Choroid plexus epithelial cell (primary cell): ENCODE results near the gene LSP1.

Experiments used
- DNase-seq: peaks from one replicate; pipeline ENCODE4 v3.0.0-alpha.2; 2010; ENCODE audit warnings: low read depth
- H3K4me3 ChIP-seq: 2 replicates; pipeline ENCODE4 v1.5.1; 2011; ENCODE audit warnings: low read depth, mild to moderate bottlenecking, control low read depth, low read length, moderate library complexity
- CTCF ChIP-seq: conservative IDR thresholded peaks from 2 replicates; pipeline ENCODE4 v1.5.1; 2011; ENCODE audit warnings: low read depth, mild to moderate bottlenecking, control low read depth, inconsistent platforms, low read length, moderate library complexity

Gene LSP1

GRCh38 chr11:1913271-1914060 is 60.6 kb downstream of the LSP1 start:
- TF ChIP-seq CTCF: no peak
- H3K4me3 ChIP-seq: no peak overlapping the region

GRCh38 chr11:1915795-1916131 is 62.9 kb downstream of the LSP1 start:
- no peak for DNase-seq
- H3K4me3 ChIP-seq: no peak overlapping the region
- TF ChIP-seq CTCF: no peak

More at GRCh38 chr11:1913271-1914060, 60.6 kb downstream of the LSP1 start:
- DNase-seq: no peak

- H3K4me3 ChIP-seq: no peak overlapping the region
- TF ChIP-seq CTCF: no peak
- DNase-seq: no peak
Measured at GRCh38 chr11:1916132-1916985, 63.5 kb downstream of the LSP1 start.

GRCh38 chr11:1916986-1917522 is 64.2 kb downstream of the LSP1 start:
- no peak for TF ChIP-seq CTCF
- DNase-seq: no peak

GRCh38 chr11:1917523-1918435 is 64.9 kb downstream of the LSP1 start:
- no peak for DNase-seq
- peak; percentile 39 for TF ChIP-seq CTCF
- H3K4me3 ChIP-seq: no peak overlapping the region

More at GRCh38 chr11:1916986-1917522, 64.2 kb downstream of the LSP1 start:
- no peak overlapping the region for H3K4me3 ChIP-seq

GRCh38 chr11:1918436-1919315 is 65.8 kb downstream of the LSP1 start:
- TF ChIP-seq CTCF: no peak
- no peak for DNase-seq

More at GRCh38 chr11:1918436-1919315, 65.8 kb downstream of the LSP1 start:
- no peak overlapping the region for H3K4me3 ChIP-seq
